Measurements from ENCODE around the gene ABCA7. TPM values are rescaled to one million over a fixed set of nuclear protein-coding genes. Genes with fewer than 3 reads are reported as not detected.

Gene ABCA7
- total and polyA plus RNA-seq, 2 donors: 23.4 to 315 TPM

DNA sequence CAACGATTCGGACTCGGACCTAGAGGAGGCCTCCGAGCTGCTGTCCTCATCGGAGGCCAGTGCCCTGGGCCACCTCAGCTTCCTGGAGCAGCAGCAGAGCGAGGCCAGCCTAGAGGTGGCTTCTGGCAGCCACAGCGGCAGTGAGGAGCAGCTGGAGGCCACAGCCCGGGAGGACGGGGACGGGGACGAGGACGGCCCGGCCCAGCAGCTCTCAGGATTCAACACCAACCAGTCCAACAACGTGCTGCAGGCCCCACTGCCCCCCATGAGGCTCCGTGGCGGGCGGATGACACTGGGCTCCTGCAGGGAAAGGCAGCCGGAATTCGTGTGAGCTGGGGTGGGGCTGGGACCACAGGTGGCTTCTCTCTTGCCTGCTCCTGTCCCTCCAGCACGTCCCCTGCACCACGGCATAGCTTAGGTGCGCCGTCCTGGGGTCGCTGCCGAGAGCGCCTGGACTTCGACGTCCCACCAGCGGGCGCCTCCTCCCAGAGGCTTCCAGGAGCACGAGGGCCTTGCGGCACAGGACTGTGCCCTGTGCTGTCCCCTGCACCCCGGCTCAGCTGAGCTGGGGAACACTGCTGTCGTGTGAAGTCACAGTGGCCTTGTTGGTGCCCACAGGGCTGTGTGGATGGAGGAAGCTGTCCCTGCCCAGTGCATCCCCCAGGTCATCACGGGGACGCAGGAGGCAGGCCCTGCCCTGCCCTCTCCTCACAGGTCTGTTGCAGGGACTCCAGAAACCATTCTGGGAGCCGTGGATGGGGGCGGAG lies 46.0 kb downstream of the ABCA7 start:
- H3K9me3 ChIP-seq (ENCODE audit: control insufficient read depth in 2 of 2, insufficient read depth in 1 of 2, low read length in 1 of 2): no peaks in the 10 kb centered on the region
- H3K27ac ChIP-seq (ENCODE audit: low read depth in 1 of 2, low read length in 1 of 2): peak overlapping the region in 1 of 2 donors; percentile 11
- H3K36me3 ChIP-seq (ENCODE audit: control insufficient read depth in 2 of 2, insufficient read depth in 2 of 2, low read length in 1 of 2): peaks cover 88 to 90% of the 10 kb centered on the region in 2 donors
- no peaks in the 10 kb centered on the region for H3K27me3 ChIP-seq (ENCODE audit: control insufficient read depth in 2 of 2, insufficient read depth in 1 of 2, low read length in 1 of 2)
- H3K4me1 ChIP-seq (ENCODE audit: control insufficient read depth in 2 of 2, insufficient read depth in 2 of 2, low read length in 2 of 2): peaks cover 15 to 34% of the 10 kb centered on the region in 2 donors
- 93% methylated on average over 38 of the region's 38 CpGs for WGBS
- DNase-seq (ENCODE audit: low read depth in 6 of 9, low spot score in 9 of 9): no peak
- H3K4me3 ChIP-seq (ENCODE audit: low read length in 2 of 2): no peak overlapping the region

DNA sequence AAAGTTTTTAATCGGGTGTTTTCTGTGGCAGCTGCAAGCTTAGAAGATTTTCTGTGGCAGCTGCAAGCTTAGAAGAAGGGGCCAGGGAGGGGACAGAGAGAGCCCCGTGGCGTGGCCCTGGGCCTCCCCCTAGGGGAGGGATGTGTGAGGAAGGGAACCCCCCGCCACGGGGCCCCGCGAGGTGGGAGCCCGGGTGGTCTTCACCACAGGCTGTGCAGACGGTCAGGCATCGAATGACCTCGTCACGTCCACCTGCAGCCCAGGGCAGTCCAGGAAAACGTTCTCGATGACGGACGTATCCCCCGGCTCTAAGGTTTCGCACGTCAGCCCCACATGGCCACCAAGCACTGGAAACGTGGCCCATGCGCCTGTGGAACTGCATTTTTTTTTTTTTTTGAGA lies 46.7 kb downstream of the ABCA7 start:
- Histone ChIP-seq H3K27ac (ENCODE audit: low read depth in 1 of 2, low read length in 1 of 2) (peak overlapping the region; percentile 25 to 26), H3K27me3 (ENCODE audit: control insufficient read depth in 2 of 2, insufficient read depth in 1 of 2, low read length in 1 of 2) (no peaks in the 10 kb centered on the region), H3K36me3 (ENCODE audit: control insufficient read depth in 2 of 2, insufficient read depth in 2 of 2, low read length in 1 of 2) (peaks cover 88 to 90% of the 10 kb centered on the region in 2 donors), H3K4me3 (ENCODE audit: low read length in 2 of 2) (no peak overlapping the region), H3K4me1 (ENCODE audit: control insufficient read depth in 2 of 2, insufficient read depth in 2 of 2, low read length in 2 of 2) (peaks cover 15 to 34% of the 10 kb centered on the region in 2 donors), H3K9me3 (ENCODE audit: control insufficient read depth in 2 of 2, insufficient read depth in 1 of 2, low read length in 1 of 2) (no peaks in the 10 kb centered on the region)
- DNase-seq (ENCODE audit: low read depth in 6 of 9, low spot score in 9 of 9): no peak
- WGBS: 90% methylated on average over 21 of the region's 21 CpGs

DNA sequence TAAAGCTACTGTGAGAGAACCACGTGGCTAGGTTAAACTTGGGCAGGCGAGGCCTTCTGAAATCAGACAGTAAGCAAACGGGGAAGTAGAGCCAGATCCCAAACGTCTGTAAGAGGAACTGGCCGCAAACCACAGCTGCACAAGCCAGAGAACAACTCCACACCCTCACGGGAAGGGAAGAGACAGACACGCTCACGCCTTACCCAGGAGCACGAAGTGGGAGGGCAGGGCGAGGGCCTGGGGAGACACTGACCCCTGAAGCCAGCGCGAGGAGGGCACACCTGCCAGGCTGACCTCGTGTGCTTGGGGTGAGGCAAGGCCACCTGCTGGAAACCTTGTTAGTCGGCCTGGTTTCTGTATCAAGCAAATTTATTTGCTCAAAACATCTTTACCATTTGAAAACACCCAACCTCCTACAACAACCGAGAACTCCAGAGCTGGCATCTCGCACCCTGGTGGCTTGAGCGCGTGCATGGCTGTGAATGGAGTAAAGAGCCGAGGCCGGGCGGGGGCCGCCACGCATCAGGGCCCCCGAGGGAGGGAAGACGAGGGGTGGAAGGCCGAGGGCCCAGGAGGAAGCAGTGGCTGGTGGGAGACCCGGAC lies 48.0 kb downstream of the ABCA7 start:
- Histone ChIP-seq H3K27ac (ENCODE audit: low read depth in 1 of 2, low read length in 1 of 2) (peak overlapping the region; percentile 55 to 73), H3K27me3 (ENCODE audit: control insufficient read depth in 2 of 2, insufficient read depth in 1 of 2, low read length in 1 of 2) (no peaks in the 10 kb centered on the region), H3K4me1 (ENCODE audit: control insufficient read depth in 2 of 2, insufficient read depth in 2 of 2, low read length in 2 of 2) (peaks cover 15 to 34% of the 10 kb centered on the region in 2 donors), H3K9me3 (ENCODE audit: control insufficient read depth in 2 of 2, insufficient read depth in 1 of 2, low read length in 1 of 2) (no peaks in the 10 kb centered on the region), H3K4me3 (ENCODE audit: low read length in 2 of 2) (no peak overlapping the region), H3K36me3 (ENCODE audit: control insufficient read depth in 2 of 2, insufficient read depth in 2 of 2, low read length in 1 of 2) (peaks cover 86 to 87% of the 10 kb centered on the region in 2 donors)
- DNase-seq (ENCODE audit: low read depth in 6 of 9, low spot score in 9 of 9): peak in 1 of 9 donors; percentile 75
- 16% methylated on average over 27 of the region's 27 CpGs for WGBS

DNA sequence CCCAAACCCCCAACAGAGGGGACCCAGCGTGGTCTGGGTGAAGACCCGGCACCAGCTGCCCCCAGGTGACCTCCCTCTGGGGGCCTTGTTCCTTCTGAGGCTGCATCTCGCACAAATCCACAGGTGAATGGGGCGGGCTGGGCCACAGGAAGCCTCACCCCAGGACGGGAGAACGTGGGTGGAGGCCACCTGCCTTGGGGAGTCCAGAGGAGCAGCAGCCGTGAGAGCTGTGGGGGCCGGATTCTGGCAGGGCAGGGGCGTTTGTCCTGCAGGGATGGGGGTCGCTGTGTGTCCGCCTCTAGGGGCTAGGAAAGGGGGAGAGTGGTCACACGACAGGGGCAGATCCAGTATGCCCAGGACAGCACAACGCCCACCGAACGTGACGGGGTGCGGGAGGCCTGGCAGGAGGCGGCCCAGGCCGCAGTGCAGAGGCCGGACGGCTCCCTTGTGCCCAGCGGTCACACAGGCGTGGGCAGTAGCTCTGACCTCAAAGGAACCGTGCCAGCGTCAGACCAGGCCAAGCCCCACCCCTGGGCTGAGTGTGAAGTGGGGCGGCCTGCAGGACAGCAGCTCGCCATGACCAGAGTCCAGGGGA lies 48.6 kb downstream of the ABCA7 start:
- 85% methylated on average over 27 of the region's 27 CpGs for WGBS
- Histone ChIP-seq H3K4me3 (ENCODE audit: low read length in 2 of 2) (no peak overlapping the region), H3K4me1 (ENCODE audit: control insufficient read depth in 2 of 2, insufficient read depth in 2 of 2, low read length in 2 of 2) (peaks cover 15 to 34% of the 10 kb centered on the region in 2 donors)

DNA sequence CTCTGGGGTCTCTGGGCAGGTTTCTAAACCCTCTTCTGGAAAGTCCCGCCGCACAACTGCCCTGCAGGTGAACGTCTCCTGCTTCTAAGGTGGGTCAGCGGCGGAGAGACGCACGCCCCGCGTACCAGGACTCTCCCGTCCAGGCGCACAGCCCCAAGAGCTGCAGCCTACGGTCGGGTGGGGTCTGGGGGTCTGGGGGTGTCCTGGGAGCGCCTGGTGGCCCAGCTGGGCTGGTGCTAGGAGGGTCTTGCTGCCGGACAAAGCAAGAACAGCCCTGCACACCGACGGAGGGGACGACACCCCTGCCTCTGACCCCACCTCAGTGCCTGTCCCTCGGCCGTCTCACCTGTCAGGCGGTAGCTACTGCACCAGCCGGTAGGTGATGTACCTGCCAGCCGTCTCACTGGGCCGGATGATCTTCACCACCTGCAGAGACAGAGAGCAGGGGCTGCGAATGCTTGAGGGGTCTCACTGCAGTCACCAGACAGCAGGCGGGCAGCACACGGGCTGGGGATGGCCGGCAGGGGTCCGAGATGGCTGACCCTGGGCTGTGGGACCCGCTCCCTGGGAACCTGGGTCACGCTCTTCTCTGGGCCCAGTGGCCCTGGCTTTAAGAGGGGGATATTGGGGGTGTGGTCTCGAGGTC lies 49.3 kb downstream of the ABCA7 start:
- DNase-seq (ENCODE audit: low read depth in 6 of 9, low spot score in 9 of 9): no peak
- peak overlapping the region in 1 of 2 donors; percentile 73 for H3K27ac ChIP-seq (ENCODE audit: low read depth in 1 of 2, low read length in 1 of 2)
- WGBS: 98% methylated on average over 32 of the region's 32 CpGs

More for the DNA sequence above, 48.6 kb downstream of the ABCA7 start:
- Histone ChIP-seq H3K36me3 (ENCODE audit: control insufficient read depth in 2 of 2, insufficient read depth in 2 of 2, low read length in 1 of 2) (peaks cover 86 to 87% of the 10 kb centered on the region in 2 donors), H3K27me3 (ENCODE audit: control insufficient read depth in 2 of 2, insufficient read depth in 1 of 2, low read length in 1 of 2) (no peaks in the 10 kb centered on the region), H3K27ac (ENCODE audit: low read depth in 1 of 2, low read length in 1 of 2) (peak overlapping the region; percentile 55 to 73), H3K9me3 (ENCODE audit: control insufficient read depth in 2 of 2, insufficient read depth in 1 of 2, low read length in 1 of 2) (no peaks in the 10 kb centered on the region)
- DNase-seq (ENCODE audit: low read depth in 6 of 9, low spot score in 9 of 9): no peak

DNA sequence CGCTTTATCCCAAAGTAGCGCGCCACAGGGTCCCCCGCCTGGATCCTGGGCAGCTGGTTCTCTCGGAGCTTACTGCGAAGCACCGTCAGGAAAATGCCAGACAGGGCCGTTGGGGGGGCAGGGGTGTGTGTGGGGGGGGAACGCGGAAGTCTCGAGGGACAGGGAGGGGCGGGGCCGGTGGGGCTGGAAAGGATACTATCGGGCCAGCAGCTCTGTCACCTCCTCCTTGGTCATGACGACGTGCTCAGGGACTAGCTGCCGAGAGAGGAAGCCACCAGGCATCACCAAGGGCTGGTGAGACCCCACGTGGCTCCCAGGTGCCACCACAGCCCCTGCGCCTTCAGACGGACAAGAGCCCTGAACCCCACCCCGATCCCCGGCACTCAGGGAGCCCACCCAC lies 50.0 kb downstream of the ABCA7 start:
- Histone ChIP-seq H3K27me3 (ENCODE audit: control insufficient read depth in 2 of 2, insufficient read depth in 1 of 2, low read length in 1 of 2) (no peaks in the 10 kb centered on the region), H3K36me3 (ENCODE audit: control insufficient read depth in 2 of 2, insufficient read depth in 2 of 2, low read length in 1 of 2) (peaks cover 78% of the 10 kb centered on the region in 2 donors), H3K4me3 (ENCODE audit: low read length in 2 of 2) (no peak overlapping the region), H3K27ac (ENCODE audit: low read depth in 1 of 2, low read length in 1 of 2) (no peak overlapping the region), H3K9me3 (ENCODE audit: control insufficient read depth in 2 of 2, insufficient read depth in 1 of 2, low read length in 1 of 2) (no peaks in the 10 kb centered on the region), H3K4me1 (ENCODE audit: control insufficient read depth in 2 of 2, insufficient read depth in 2 of 2, low read length in 2 of 2) (peaks cover 23 to 45% of the 10 kb centered on the region in 2 donors)
- no peak for DNase-seq (ENCODE audit: low read depth in 6 of 9, low spot score in 9 of 9)
- WGBS: 91% methylated on average over 22 of the region's 22 CpGs

More for the DNA sequence above, 49.3 kb downstream of the ABCA7 start:
- no peak overlapping the region for H3K4me3 ChIP-seq (ENCODE audit: low read length in 2 of 2)
- peaks cover 83 to 85% of the 10 kb centered on the region in 2 donors for H3K36me3 ChIP-seq (ENCODE audit: control insufficient read depth in 2 of 2, insufficient read depth in 2 of 2, low read length in 1 of 2)
- no peaks in the 10 kb centered on the region for H3K27me3 ChIP-seq (ENCODE audit: control insufficient read depth in 2 of 2, insufficient read depth in 1 of 2, low read length in 1 of 2)
- no peaks in the 10 kb centered on the region for H3K9me3 ChIP-seq (ENCODE audit: control insufficient read depth in 2 of 2, insufficient read depth in 1 of 2, low read length in 1 of 2)
- peaks cover 22 to 40% of the 10 kb centered on the region in 2 donors for H3K4me1 ChIP-seq (ENCODE audit: control insufficient read depth in 2 of 2, insufficient read depth in 2 of 2, low read length in 2 of 2)

DNA sequence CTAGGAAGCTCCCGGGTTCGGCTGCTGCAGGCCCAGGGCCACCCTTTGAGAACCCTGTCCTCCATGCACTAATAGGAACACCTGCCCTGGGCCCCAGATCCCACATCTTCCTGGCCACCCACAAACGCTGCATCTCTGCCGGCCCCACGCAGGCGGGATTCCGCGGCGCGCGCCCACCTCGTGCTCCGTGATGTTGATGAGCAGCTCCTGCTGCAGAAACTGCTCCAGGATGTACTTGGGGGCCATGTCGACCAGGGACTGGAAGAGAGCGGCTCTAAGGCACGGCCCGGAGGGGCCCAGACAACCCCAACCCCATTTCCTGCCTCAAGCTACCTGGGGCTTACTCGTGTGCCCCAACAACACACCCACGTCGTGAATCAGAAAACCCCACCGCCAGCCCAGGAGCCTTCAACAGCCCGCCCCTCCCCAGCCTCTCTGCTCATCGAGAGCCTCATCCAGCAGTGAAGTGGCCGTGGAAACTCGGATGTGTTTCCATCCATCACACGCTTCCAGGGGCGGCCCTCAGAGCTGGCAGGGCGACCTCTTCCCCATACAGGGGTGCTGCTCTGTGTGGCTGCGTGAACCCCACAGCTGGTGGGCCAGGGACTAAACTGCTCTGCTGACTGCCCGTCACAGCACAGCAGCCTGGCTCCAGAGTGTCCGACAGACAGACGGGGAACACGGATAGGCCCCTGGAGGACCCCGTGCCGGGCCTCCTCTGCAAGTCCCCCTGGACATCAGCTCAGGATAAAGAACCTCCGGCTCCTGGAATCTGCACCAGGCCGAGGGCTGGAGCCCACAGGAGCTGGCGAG lies 51.0 kb downstream of the ABCA7 start:
- no peak overlapping the region for H3K4me3 ChIP-seq (ENCODE audit: low read length in 2 of 2)
- no peaks in the 10 kb centered on the region for H3K9me3 ChIP-seq (ENCODE audit: control insufficient read depth in 2 of 2, insufficient read depth in 1 of 2, low read length in 1 of 2)
- no peak overlapping the region for H3K27ac ChIP-seq (ENCODE audit: low read depth in 1 of 2, low read length in 1 of 2)
- H3K36me3 ChIP-seq (ENCODE audit: control insufficient read depth in 2 of 2, insufficient read depth in 2 of 2, low read length in 1 of 2): peaks cover 68% of the 10 kb centered on the region in 2 donors
- no peak for DNase-seq (ENCODE audit: low read depth in 6 of 9, low spot score in 9 of 9)
- no peaks in the 10 kb centered on the region for H3K27me3 ChIP-seq (ENCODE audit: control insufficient read depth in 2 of 2, insufficient read depth in 1 of 2, low read length in 1 of 2)
- 95% methylated on average over 38 of the region's 38 CpGs for WGBS
- H3K4me1 ChIP-seq (ENCODE audit: control insufficient read depth in 2 of 2, insufficient read depth in 2 of 2, low read length in 2 of 2): peaks cover 28 to 50% of the 10 kb centered on the region in 2 donors

DNA sequence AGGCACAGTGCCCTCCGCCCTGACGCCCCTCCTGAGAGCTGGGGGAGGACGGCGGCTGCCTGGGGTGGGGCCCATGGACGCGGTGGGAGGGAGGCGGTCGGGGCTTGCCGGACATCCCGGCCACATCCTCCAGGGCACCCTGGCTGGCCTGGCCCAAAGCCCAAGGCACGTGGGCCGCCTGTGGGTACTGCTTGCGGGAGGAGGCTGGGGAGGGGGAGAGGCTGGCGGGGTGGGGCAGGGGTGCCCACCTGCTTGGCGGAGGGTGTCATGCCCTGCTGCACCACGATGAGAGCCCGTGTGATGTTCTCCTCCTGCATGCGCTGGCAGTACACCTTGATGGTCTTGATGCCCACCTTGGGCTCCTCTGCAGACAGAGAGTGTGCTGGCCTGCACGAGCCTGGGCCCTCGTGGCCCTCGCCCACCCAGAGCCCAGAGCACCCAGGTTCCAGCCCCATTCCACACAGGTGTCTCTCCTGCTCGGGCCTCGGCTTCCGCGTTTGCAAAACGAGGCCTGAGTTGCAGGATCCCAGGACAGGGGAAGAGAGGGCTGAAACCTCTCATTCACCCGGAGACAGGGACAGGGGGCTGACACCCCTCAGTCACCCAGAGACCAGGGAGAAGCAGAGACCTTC lies 51.8 kb downstream of the ABCA7 start:
- Histone ChIP-seq H3K4me1 (ENCODE audit: control insufficient read depth in 2 of 2, insufficient read depth in 2 of 2, low read length in 2 of 2) (peaks cover 28 to 47% of the 10 kb centered on the region in 2 donors), H3K9me3 (ENCODE audit: control insufficient read depth in 2 of 2, insufficient read depth in 1 of 2, low read length in 1 of 2) (no peaks in the 10 kb centered on the region), H3K36me3 (ENCODE audit: control insufficient read depth in 2 of 2, insufficient read depth in 2 of 2, low read length in 1 of 2) (peaks cover 60 to 61% of the 10 kb centered on the region in 2 donors), H3K27me3 (ENCODE audit: control insufficient read depth in 2 of 2, insufficient read depth in 1 of 2, low read length in 1 of 2) (no peaks in the 10 kb centered on the region), H3K27ac (ENCODE audit: low read depth in 1 of 2, low read length in 1 of 2) (no peak overlapping the region), H3K4me3 (ENCODE audit: low read length in 2 of 2) (no peak overlapping the region)
- no peak for DNase-seq (ENCODE audit: low read depth in 6 of 9, low spot score in 9 of 9)
- WGBS: 97% methylated on average over 27 of the region's 27 CpGs
